ENCODE results near the gene MUC22. TPM values are rescaled to one million over a fixed set of nuclear protein-coding genes. Genes with fewer than 3 reads are reported as not detected.

The MUC22 gene
- total RNA-seq, 4 donors from 2014 or later: 0.05 to 0.36 (median 0.18) TPM

GRCh38 chr6:31053873-31054272 is 43.6 kb downstream of the MUC22 start:
- in situ Hi-C loops (cut with MboI; ENCODE audit: low sequenced_read_pairs in 4 of 4) (no loop called here), intact Hi-C loops (cut with DNase I; ENCODE audit: low total_unique reads) (no loop called here)
- no peak for TF ChIP-seq CTCF (IDR thresholded peaks at IDR 0.05 in 4 of 5, conservative IDR thresholded peaks at IDR 0.05 in 1 of 5)
- TF ChIP-seq POLR2A (IDR thresholded peaks at IDR 0.05): no peak
- no peak for ATAC-seq
- Histone ChIP-seq H3K27me3 (no peaks in the 10 kb centered on the region), H3K36me3 (no peaks in the 10 kb centered on the region), H3K4me1 (no peaks in the 10 kb centered on the region), H3K27ac (no peak overlapping the region), H3K9me3 (no peaks in the 10 kb centered on the region), H3K4me3 (no peak overlapping the region)
- DNase-seq: no peak

GRCh38 chr6:31055441-31055840 is 45.2 kb downstream of the MUC22 start:
- DNase-seq: no peak
- intact Hi-C loops (cut with DNase I; ENCODE audit: low total_unique reads): no loop called here
- H3K27ac ChIP-seq: no peak overlapping the region
- no peaks in the 10 kb centered on the region for H3K9me3 ChIP-seq
- ATAC-seq: no peak
- no peaks in the 10 kb centered on the region for H3K4me1 ChIP-seq
- in situ Hi-C loops (cut with MboI; ENCODE audit: low sequenced_read_pairs in 4 of 4): no loop called here
- TF ChIP-seq POLR2A (IDR thresholded peaks at IDR 0.05) (no peak), CTCF (IDR thresholded peaks at IDR 0.05 in 4 of 5, conservative IDR thresholded peaks at IDR 0.05 in 1 of 5) (no peak)
- no peak overlapping the region for H3K4me3 ChIP-seq
- H3K36me3 ChIP-seq: no peaks in the 10 kb centered on the region
- H3K27me3 ChIP-seq: no peaks in the 10 kb centered on the region

- TF ChIP-seq CTCF (IDR thresholded peaks at IDR 0.05 in 4 of 5, conservative IDR thresholded peaks at IDR 0.05 in 1 of 5): no peak
- no peak for TF ChIP-seq POLR2A (IDR thresholded peaks at IDR 0.05)
- ATAC-seq (no peak), DNase-seq (no peak)
- in situ Hi-C loops (cut with MboI; ENCODE audit: low sequenced_read_pairs in 4 of 4): no loop called here
- H3K4me3 ChIP-seq: no peak overlapping the region
- H3K36me3 ChIP-seq: no peaks in the 10 kb centered on the region
- H3K27me3 ChIP-seq: no peaks in the 10 kb centered on the region
- H3K9me3 ChIP-seq: no peaks in the 10 kb centered on the region
- no peak overlapping the region for H3K27ac ChIP-seq
- intact Hi-C loops (cut with DNase I; ENCODE audit: low total_unique reads): no loop called here
- H3K4me1 ChIP-seq: no peaks in the 10 kb centered on the region
Measured at GRCh38 chr6:31057426-31058003, 47.2 kb downstream of the MUC22 start.

GRCh38 chr6:31058128-31058894 is 48.0 kb downstream of the MUC22 start:
- Histone ChIP-seq H3K4me3 (no peak overlapping the region), H3K27me3 (no peaks in the 10 kb centered on the region), H3K9me3 (no peaks in the 10 kb centered on the region), H3K4me1 (no peaks in the 10 kb centered on the region), H3K27ac (no peak overlapping the region), H3K36me3 (no peaks in the 10 kb centered on the region)
- in situ Hi-C loops (cut with MboI; ENCODE audit: low sequenced_read_pairs in 4 of 4) (no loop called here), intact Hi-C loops (cut with DNase I; ENCODE audit: low total_unique reads) (no loop called here)
- DNase-seq (no peak), ATAC-seq (no peak)
- TF ChIP-seq CTCF (IDR thresholded peaks at IDR 0.05 in 4 of 5, conservative IDR thresholded peaks at IDR 0.05 in 1 of 5) (peak in 3 of 5 experiments; percentile 21 to 35 (median 26)), POLR2A (IDR thresholded peaks at IDR 0.05) (no peak)

Data from gastrocnemius medialis (tissue), 4 donors.